HL-60 (cell line): ENCODE results near the gene CYS1.

Source experiments
- DNase-seq, 2 experiments: peaks; one replicate each; pipeline ENCODE4 v3.0.0-alpha.2; 2010 to 2020; ENCODE audit warnings: low read depth in 1 of 2, low spot score in 1 of 2
- H3K27ac ChIP-seq: fragments of 250-450 bp; sonication (Bioruptor Pico); replicated peaks from 2 replicates; pipeline ENCODE4 v1.5.1; 2020; ENCODE audit warnings: mild to moderate bottlenecking, moderate library complexity
- H3K27me3 ChIP-seq: fragments of 250-450 bp; sonication (Bioruptor Pico); 2 replicates; pipeline ENCODE4 v1.5.1; 2021; ENCODE audit warnings: mild to moderate bottlenecking, moderate library complexity; ENCODE audit not compliant: insufficient read depth, poor library complexity, severe bottlenecking
- H3K4me3 ChIP-seq: replicated peaks from 2 replicates; pipeline ENCODE4 v1.5.1; 2011; ENCODE audit warnings: mild to moderate bottlenecking, control low read depth, low read length; ENCODE audit not compliant: insufficient read depth
- GABPA ChIP-seq: IDR thresholded peaks from 2 replicates; pipeline ENCODE4 v1.6.1; 2012; ENCODE audit warnings: low read depth
- POLR2AphosphoS5 ChIP-seq: IDR thresholded peaks from 2 replicates; pipeline ENCODE4 v1.6.1; 2012; ENCODE audit warnings: low read depth
- SPI1 ChIP-seq: IDR thresholded peaks from 2 replicates; pipeline ENCODE4 v1.6.1; 2012; ENCODE audit warnings: low read depth, mild to moderate bottlenecking, borderline replicate concordance
- TF ChIP-seq, protein P1 (sequence below): IDR thresholded peaks from one replicate; pipeline ENCODE4 v1.5.1; 2011; ENCODE audit warnings: low read length, control low read depth, inconsistent platforms; ENCODE audit not compliant: insufficient read depth
- TF ChIP-seq, protein P2 (sequence below): IDR thresholded peaks from 2 replicates; pipeline ENCODE4 v1.6.1; 2012; ENCODE audit warnings: low read depth; ENCODE audit not compliant: insufficient replicate concordance

Gene CYS1

DNA sequence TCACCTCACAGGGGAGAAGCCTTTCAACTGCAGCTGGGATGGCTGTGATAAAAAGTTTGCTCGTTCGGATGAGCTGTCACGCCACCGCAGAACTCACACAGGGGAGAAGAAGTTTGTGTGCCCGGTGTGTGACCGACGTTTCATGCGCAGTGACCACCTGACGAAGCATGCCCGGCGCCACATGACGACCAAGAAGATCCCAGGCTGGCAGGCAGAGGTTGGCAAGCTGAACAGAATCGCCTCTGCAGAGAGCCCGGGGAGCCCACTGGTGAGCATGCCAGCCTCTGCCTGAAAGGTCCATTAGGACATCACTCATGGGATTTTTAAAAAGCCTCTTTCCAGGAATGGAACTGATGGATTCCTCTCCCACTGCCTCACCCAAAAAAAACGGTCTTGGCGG lies 28.0 kb downstream of the CYS1 start:
- peaks cover 2% of the 10 kb centered on the region for H3K27me3 ChIP-seq
- no peak for DNase-seq
- no peak overlapping the region for H3K4me3 ChIP-seq
- TF ChIP-seq POLR2AphosphoS5 = no peak
- TF ChIP-seq, protein P1, sequence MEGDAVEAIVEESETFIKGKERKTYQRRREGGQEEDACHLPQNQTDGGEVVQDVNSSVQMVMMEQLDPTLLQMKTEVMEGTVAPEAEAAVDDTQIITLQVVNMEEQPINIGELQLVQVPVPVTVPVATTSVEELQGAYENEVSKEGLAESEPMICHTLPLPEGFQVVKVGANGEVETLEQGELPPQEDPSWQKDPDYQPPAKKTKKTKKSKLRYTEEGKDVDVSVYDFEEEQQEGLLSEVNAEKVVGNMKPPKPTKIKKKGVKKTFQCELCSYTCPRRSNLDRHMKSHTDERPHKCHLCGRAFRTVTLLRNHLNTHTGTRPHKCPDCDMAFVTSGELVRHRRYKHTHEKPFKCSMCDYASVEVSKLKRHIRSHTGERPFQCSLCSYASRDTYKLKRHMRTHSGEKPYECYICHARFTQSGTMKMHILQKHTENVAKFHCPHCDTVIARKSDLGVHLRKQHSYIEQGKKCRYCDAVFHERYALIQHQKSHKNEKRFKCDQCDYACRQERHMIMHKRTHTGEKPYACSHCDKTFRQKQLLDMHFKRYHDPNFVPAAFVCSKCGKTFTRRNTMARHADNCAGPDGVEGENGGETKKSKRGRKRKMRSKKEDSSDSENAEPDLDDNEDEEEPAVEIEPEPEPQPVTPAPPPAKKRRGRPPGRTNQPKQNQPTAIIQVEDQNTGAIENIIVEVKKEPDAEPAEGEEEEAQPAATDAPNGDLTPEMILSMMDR = no peak
- no peak for TF ChIP-seq SPI1
- TF ChIP-seq, protein P2, sequence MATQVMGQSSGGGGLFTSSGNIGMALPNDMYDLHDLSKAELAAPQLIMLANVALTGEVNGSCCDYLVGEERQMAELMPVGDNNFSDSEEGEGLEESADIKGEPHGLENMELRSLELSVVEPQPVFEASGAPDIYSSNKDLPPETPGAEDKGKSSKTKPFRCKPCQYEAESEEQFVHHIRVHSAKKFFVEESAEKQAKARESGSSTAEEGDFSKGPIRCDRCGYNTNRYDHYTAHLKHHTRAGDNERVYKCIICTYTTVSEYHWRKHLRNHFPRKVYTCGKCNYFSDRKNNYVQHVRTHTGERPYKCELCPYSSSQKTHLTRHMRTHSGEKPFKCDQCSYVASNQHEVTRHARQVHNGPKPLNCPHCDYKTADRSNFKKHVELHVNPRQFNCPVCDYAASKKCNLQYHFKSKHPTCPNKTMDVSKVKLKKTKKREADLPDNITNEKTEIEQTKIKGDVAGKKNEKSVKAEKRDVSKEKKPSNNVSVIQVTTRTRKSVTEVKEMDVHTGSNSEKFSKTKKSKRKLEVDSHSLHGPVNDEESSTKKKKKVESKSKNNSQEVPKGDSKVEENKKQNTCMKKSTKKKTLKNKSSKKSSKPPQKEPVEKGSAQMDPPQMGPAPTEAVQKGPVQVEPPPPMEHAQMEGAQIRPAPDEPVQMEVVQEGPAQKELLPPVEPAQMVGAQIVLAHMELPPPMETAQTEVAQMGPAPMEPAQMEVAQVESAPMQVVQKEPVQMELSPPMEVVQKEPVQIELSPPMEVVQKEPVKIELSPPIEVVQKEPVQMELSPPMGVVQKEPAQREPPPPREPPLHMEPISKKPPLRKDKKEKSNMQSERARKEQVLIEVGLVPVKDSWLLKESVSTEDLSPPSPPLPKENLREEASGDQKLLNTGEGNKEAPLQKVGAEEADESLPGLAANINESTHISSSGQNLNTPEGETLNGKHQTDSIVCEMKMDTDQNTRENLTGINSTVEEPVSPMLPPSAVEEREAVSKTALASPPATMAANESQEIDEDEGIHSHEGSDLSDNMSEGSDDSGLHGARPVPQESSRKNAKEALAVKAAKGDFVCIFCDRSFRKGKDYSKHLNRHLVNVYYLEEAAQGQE = no peak
- no peak for TF ChIP-seq GABPA
- no peak overlapping the region for H3K27ac ChIP-seq

DNA sequence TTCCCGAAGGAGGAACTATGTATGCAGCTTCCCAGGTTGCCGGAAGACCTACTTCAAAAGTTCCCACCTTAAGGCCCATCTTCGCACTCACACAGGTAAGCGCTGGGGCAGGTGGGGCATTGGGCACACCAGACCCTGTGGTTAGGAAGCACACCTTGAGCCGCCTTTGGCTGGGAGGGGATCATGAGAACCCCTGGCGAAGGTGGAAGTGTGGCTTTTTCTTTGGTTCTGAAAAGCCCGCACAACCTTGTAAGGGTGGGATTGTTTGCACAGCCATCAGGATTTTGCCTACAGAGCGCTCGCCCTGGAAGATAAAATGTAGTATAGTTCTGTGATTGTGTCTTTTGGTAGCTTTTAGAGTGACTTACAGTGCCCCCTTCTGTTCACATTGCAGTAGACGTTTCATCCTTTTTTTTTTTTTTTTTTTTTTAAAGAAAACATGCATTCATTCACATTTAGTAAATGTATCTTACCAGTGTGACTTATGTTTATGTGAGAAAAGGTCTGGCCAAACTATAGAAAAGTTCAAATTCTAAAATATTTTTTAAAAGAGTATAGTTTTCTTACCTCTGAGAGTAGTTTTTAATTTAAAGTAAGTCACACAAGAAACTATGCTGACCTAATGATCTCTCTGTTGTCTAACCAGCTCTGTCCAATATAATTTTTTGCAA lies 31.6 kb downstream of the CYS1 start:
- Histone ChIP-seq H3K27me3 (no peaks in the 10 kb centered on the region), H3K4me3 (no peak overlapping the region), H3K27ac (no peak overlapping the region)
- TF ChIP-seq, protein P1 = peak; percentile 16
- TF ChIP-seq GABPA = no peak
- DNase-seq = no peak

DNA sequence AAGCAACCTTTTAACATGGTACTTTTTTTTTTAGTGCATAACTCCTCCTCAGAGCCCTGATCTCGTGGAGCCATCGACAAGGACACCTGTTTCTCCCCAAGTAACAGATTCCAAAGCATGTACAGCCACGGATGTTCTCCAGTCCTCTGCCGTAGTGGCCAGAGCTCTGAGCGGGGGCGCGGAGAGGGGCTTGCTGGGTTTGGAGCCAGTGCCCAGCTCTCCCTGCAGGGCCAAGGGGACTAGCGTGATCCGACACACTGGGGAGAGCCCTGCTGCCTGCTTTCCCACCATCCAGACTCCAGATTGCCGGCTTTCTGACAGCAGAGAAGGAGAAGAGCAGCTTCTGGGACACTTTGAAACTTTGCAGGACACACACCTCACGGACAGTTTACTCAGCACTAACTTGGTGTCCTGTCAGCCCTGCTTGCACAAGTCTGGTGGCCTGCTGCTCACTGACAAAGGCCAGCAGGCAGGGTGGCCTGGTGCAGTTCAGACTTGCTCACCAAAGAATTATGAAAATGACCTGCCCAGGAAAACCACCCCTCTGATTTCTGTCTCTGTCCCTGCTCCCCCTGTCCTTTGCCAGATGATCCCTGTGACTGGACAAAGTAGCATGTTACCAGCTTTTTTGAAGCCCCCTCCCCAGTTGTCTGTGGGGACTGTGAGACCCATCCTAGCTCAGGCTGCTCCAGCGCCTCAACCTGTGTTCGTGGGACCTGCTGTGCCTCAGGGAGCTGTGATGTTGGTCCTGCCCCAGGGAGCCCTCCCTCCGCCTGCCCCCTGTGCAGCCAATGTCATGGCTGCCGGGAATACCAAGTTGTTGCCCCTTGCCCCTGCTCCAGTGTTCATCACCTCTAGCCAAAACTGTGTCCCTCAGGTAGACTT lies 32.4 kb downstream of the CYS1 start:
- H3K27ac ChIP-seq = no peak overlapping the region
- DNase-seq = no peak
- TF ChIP-seq GABPA (no peak), SPI1 (no peak), POLR2AphosphoS5 (no peak)
- TF ChIP-seq, protein P1 = no peak
- TF ChIP-seq, protein P2 = no peak
- peaks cover under 1% of the 10 kb centered on the region for H3K27me3 ChIP-seq
- H3K4me3 ChIP-seq = no peak overlapping the region

DNA sequence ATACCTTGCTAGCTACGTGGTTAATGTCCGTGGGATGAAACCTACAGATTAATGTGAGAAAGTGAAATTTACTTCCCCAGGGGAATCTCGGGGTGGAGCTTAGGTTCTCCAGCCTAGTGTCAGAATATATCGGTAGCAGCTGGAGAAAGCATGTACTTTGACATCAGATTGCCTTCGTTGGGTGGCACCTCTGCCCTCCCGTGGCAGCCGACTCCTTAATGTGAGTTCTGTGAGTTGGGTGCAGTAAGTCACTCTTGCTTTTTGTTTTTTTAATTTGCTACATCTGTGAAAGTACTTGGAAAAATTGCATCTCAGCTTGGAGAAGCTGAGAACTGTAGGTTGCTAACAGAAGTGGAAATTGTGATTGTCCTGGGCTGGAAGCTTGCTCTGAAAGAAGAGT lies 33.3 kb downstream of the CYS1 start:
- Histone ChIP-seq H3K27ac (no peak overlapping the region), H3K4me3 (no peak overlapping the region), H3K27me3 (peaks cover 3% of the 10 kb centered on the region)
- TF ChIP-seq, protein P1 = no peak
- TF ChIP-seq POLR2AphosphoS5 = no peak
- no peak for DNase-seq
